ENCODE data around the gene FARP1.
A peak's percentile ranks its signal among the peaks of the same experiment; 100 is the strongest.

FARP1 gene

DNA sequence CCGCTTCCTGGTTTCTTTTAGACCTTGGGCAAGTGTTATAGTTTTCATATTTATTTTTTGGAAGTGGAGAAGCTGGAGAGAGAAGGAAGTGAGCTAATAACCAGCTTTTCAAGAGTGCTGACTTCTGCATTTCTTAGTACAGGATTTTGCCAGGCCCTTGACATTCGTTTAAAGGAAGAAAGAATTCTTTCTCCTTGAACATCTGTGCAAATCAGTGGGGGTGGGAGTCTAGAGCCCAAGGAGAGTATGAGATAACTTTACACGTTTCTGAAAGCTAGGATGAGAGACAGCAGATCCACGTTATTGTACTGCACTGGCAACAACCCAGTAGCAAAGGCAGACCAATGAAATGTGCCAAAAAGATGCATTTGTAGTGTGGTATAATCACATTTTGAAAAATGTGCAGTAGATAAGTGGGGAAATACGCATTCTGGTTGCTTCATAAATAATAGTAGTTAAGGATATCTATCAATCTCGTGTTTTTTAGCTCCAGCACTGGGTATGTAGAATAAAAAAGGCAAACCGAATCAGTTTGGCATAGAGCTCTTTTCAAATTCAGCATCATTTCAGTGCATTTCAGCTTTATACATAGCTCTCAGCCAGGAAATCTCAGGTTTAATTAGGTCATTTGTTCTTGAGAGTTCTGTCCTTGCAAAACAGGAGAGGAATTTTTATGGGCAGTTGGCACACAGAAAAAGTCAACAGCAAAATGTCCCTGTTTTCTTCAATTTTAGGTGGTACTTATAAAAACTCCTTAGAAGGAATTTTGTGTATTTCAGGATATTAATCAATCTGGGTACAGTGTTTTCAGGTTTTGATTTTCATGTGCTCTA, 29.9 kb downstream of the FARP1 start:
- peak; percentile 65 for DNase-seq (ENCODE audit: low read depth)
- TF ChIP-seq, protein P1, sequence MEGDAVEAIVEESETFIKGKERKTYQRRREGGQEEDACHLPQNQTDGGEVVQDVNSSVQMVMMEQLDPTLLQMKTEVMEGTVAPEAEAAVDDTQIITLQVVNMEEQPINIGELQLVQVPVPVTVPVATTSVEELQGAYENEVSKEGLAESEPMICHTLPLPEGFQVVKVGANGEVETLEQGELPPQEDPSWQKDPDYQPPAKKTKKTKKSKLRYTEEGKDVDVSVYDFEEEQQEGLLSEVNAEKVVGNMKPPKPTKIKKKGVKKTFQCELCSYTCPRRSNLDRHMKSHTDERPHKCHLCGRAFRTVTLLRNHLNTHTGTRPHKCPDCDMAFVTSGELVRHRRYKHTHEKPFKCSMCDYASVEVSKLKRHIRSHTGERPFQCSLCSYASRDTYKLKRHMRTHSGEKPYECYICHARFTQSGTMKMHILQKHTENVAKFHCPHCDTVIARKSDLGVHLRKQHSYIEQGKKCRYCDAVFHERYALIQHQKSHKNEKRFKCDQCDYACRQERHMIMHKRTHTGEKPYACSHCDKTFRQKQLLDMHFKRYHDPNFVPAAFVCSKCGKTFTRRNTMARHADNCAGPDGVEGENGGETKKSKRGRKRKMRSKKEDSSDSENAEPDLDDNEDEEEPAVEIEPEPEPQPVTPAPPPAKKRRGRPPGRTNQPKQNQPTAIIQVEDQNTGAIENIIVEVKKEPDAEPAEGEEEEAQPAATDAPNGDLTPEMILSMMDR (IDR thresholded peaks at IDR 0.05; ENCODE audit: low read length, missing control alignments): no peak
- H3K4me3 ChIP-seq (replicated peaks; ENCODE audit: low read depth, low read length): no peak overlapping the region

GRCh38 chr13:98173431-98174152, 30.7 kb downstream of the FARP1 start:
- TF ChIP-seq, protein P1 (IDR thresholded peaks at IDR 0.05; ENCODE audit: low read length, missing control alignments): no peak
- DNase-seq (ENCODE audit: low read depth): peak; percentile 90
- H3K4me3 ChIP-seq (replicated peaks; ENCODE audit: low read depth, low read length): no peak overlapping the region

DNA sequence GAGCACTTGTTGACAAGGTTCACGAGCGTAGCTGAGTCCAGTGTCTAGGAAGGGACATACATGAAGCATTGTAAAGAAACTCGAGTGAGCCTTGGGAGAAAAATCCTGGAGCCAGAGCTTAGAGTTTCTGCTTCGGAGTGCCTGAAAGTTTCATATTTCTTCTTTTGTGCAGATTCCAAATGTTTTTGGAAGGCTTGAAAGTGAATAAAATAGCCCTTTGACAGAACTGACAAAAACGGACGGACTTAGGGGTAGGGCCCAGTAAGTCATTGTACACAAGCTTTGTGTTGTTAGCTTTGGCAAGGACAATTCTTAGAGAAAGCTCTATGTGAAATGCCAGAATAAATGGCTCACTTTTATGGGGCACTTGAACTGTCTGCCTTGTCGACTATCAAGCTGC, 31.4 kb downstream of the FARP1 start:
- no peak overlapping the region for H3K4me3 ChIP-seq (replicated peaks; ENCODE audit: low read depth, low read length)
- DNase-seq (ENCODE audit: low read depth): no peak
- TF ChIP-seq, protein P1 (IDR thresholded peaks at IDR 0.05; ENCODE audit: low read length, missing control alignments): no peak

GRCh38 chr13:98175043-98175442, 32.1 kb downstream of the FARP1 start:
- DNase-seq (ENCODE audit: low read depth): no peak
- no peak overlapping the region for H3K4me3 ChIP-seq (replicated peaks; ENCODE audit: low read depth, low read length)
- TF ChIP-seq, protein P1 (IDR thresholded peaks at IDR 0.05; ENCODE audit: low read length, missing control alignments): no peak

DNA sequence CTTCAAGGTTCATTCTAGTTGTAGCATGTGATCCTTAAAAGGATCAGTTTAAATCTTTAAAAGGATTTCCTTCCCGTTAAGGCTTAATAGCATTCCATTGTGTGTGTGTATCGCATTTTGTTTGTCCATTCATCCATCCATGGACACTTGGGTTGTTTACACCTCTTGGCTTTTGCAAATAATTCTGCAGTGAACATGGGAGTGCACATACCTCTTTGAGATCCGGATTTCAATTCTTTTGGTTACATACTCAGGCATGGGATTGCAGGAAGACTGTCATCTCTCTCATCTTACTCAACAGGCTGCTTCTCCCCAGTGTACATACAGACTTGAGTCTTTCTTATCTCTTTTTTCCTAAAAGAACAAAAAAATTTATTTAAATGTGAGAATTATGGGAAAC, 32.9 kb downstream of the FARP1 start:
- H3K4me3 ChIP-seq (replicated peaks; ENCODE audit: low read depth, low read length): no peak overlapping the region
- TF ChIP-seq, protein P1 (IDR thresholded peaks at IDR 0.05; ENCODE audit: low read length, missing control alignments): no peak
- no peak for DNase-seq (ENCODE audit: low read depth)

DNA sequence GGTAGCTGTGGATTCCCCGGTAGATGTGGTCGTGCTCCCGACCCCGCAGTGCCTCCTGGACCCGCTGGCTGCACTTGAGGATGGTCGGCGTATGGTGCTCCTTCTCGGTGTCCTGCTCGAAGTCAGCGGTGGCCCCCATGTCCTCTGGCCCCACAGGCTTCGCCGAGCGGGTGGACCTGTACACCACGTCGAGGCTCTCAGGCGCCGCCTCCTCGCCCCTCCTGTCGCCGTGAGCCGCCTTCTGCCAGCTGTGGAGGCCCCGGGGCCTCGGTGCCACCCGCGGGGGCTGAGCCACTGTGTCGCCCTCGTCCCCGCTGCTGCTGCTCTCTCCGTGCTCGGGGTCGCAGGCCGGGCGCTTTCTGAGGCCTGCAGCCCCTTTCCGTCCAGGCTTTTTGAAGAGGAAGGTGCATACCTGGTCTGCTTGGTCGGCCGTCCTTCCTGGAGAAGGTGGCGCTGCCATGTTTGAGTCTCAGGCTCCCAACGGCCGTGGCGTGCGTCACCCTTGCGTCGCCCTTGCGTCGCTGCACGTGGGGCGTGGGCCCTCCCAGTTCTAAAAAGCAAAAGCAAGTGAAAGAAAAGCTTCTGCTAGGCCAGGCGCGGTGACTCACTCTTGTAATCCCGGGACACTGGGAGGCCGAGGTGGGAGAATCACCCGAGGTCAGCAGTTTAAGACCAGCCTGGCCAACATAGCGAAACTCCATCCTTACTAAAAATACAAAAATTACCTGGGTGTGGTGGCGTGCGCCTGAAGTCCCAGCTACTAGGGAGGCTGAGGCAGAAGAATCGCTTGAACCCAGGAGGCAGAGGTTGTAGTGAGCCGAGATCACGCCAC, 34.1 kb downstream of the FARP1 start, which contains the start of gene RNF113B:
RNF113B (minus strand) TSS at position 493 of the 832 bp plus-strand sequence; CDS start at position 460, 33 bp downstream.
- no peak for DNase-seq (ENCODE audit: low read depth)
- TF ChIP-seq, protein P1 (IDR thresholded peaks at IDR 0.05; ENCODE audit: low read length, missing control alignments): no peak
- no peak within 1 kb of the TSS for H3K4me3 ChIP-seq (replicated peaks; ENCODE audit: low read depth, low read length)
